Lower lobe of right lung (tissue), 2 donors: ENCODE data around the gene MKKS. TPM values are rescaled to one million over a fixed set of nuclear protein-coding genes. Genes with fewer than 3 reads are reported as not detected.

Experiments
- ATAC-seq, 2 donors: fragments of 200-7000 bp; cut with Tn5 transposase; one replicate each; pipeline ENCODE4 v1.9.1; 2020 to 2022; ENCODE audit warnings: mild to moderate bottlenecking in 2 of 2, moderate library complexity in 2 of 2
- DNase-seq: peaks from one replicate; pipeline ENCODE4 v3.0.0-alpha.2; 2020
- H3K27ac ChIP-seq: fragments of 200-600 bp; one replicate; pipeline ENCODE4 v1.8.0; 2022
- H3K27me3 ChIP-seq: fragments of 200-600 bp; one replicate; pipeline ENCODE4 v1.8.0; 2022; ENCODE audit warnings: low read depth
- H3K36me3 ChIP-seq: fragments of 200-600 bp; one replicate; pipeline ENCODE4 v1.8.0; 2022; ENCODE audit warnings: mild to moderate bottlenecking
- H3K4me1 ChIP-seq: fragments of 200-600 bp; one replicate; pipeline ENCODE4 v1.8.0; 2022
- H3K4me3 ChIP-seq: fragments of 200-600 bp; one replicate; pipeline ENCODE4 v1.8.0; 2022; ENCODE audit warnings: mild to moderate bottlenecking
- H3K9me3 ChIP-seq: fragments of 200-600 bp; one replicate; pipeline ENCODE4 v1.8.0; 2022
- CTCF ChIP-seq: fragments of 200-600 bp; IDR thresholded peaks from one replicate; pipeline ENCODE4 v1.8.0; 2022; ENCODE audit warnings: antibody characterized with exemption, mild to moderate bottlenecking
- intact Hi-C: fragments of 100-400 bp; cut with DNase I; formaldehyde crosslinking; loops from one replicate; pipeline ENCODE4 v1.11.0; 2022
- total RNA-seq: library from RNA; stranded (reverse); fragmentation: NEBNext Ultra II Directional; extraction: Animal tissue kit (Norgen Biotek cat#: 25700); gene quantifications from one replicate; pipeline ENCODE4 v1.2.1, GENCODE V29; 2021
- donor health status: DM: no; HTN: yes; CAD: no; lungs with severe emphysema.

The MKKS gene
- total RNA-seq, 1 donor from 2014 or later: 16.8 TPM

DNA sequence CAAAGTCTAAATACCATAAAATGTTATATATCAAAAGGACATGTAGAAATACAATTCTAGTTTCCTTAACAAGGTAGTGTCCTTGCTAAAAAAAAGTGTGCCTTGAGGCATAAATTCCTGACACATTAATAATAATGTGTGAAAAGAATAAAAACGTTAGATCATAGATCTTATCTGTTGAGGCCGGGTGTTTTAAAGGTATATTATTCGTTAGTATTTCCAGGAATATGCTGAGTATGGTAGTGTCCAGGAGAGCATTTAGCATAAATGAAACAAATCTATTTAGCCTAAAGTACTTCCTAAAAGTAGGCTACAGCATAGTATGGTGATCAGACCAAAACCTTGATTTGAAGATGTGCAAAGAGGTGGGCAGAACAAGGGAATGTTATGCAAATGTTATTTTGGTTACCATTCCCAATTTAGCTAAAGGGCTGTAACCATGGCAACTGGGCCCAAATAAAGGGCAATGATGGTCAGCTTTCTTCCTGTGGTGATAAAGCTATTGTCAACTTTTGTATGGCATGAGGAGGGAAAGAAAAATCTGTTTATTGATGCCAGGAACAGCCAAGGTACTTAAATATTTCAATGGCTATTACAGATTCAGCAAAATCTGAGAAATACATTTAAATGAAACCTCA, 18.9 kb downstream of the MKKS start:
- intact Hi-C loops: no loop called here
- no peaks in the 10 kb centered on the region for H3K27me3 ChIP-seq
- DNase-seq (no peak), ATAC-seq (no peak)
- no peak overlapping the region for H3K4me3 ChIP-seq
- no peak overlapping the region for H3K27ac ChIP-seq
- no peaks in the 10 kb centered on the region for H3K9me3 ChIP-seq
- peaks cover 34% of the 10 kb centered on the region for H3K36me3 ChIP-seq
- H3K4me1 ChIP-seq: peaks cover 14% of the 10 kb centered on the region
- no peak for TF ChIP-seq CTCF

DNA sequence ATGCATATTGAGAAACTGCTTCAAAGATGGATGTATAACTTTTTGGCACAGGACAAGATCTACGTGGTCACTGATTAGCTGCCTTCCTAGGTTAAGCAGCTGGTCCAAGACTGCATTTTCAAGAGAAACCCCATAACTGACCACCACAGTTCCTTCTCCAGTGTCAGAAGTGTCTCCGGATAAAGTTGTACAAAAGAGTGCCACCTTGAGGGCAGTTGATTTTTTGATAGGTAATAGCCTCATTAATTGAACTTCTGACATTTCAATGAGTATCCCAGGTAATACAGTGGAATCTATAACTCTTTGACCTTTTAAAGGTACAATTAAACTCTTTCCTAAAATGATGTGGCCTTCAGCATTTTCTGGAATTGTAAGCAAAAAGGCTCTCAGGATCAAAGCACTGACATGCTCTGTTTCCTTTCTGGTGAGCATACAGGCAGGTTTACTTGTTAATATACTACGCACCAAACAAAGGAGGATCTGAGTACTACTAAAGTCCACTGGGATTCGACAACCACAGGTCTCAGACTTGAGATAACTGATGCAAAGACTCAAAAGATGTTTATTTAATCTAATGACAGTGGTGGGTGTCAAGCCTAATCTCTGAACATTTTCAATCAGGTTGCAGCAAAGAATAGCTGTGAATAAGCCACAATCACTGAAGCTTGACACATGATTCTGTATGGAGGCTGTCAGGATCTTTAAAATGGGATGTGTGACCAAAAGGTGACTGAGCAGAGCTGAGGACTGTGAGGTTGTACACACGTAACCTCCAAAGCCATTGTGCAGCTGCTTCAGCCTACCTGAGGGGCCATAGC, 21.2 kb downstream of the MKKS start:
- no peaks in the 10 kb centered on the region for H3K9me3 ChIP-seq
- peaks cover 9% of the 10 kb centered on the region for H3K4me1 ChIP-seq
- no peaks in the 10 kb centered on the region for H3K27me3 ChIP-seq
- H3K27ac ChIP-seq: no peak overlapping the region
- H3K36me3 ChIP-seq: peaks cover 31% of the 10 kb centered on the region
- intact Hi-C loops: no loop called here
- H3K4me3 ChIP-seq: no peak overlapping the region
- ATAC-seq: no peak
- DNase-seq: no peak
- TF ChIP-seq CTCF: no peak

DNA sequence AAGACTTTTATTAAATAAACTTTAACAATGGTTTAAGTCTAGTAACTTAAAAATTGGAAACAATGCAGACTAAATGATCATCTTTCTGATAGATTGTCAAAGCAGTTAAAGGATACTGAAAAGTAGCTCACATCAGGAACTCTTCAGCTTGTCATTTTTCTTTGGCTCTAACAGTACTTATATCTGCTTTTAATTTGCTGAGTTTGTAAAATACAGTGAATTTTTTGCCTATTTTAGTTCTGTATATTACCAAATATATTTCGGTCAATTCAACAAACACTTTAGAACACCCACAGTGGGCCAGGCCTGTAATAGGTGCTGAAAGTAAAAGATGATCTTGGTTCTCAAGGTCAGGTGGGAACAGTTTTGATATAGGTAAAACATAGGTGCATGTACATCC, 22.3 kb downstream of the MKKS start:
- intact Hi-C loops: no loop called here
- H3K9me3 ChIP-seq: no peaks in the 10 kb centered on the region
- DNase-seq (no peak), ATAC-seq (no peak)
- H3K4me1 ChIP-seq: peaks cover 8% of the 10 kb centered on the region
- H3K27ac ChIP-seq: no peak overlapping the region
- no peak for TF ChIP-seq CTCF
- H3K27me3 ChIP-seq: no peaks in the 10 kb centered on the region
- H3K4me3 ChIP-seq: no peak overlapping the region
- peaks cover 33% of the 10 kb centered on the region for H3K36me3 ChIP-seq

GRCh38 chr20:10408108-10408813, 25.8 kb downstream of the MKKS start:
- no peak for ATAC-seq
- Histone ChIP-seq H3K4me1 (no peaks in the 10 kb centered on the region), H3K36me3 (peaks cover 49% of the 10 kb centered on the region), H3K4me3 (no peak overlapping the region), H3K27me3 (no peaks in the 10 kb centered on the region), H3K9me3 (no peaks in the 10 kb centered on the region), H3K27ac (no peak overlapping the region)
- intact Hi-C loops: no loop called here
- TF ChIP-seq CTCF: no peak
- no peak for DNase-seq

DNA sequence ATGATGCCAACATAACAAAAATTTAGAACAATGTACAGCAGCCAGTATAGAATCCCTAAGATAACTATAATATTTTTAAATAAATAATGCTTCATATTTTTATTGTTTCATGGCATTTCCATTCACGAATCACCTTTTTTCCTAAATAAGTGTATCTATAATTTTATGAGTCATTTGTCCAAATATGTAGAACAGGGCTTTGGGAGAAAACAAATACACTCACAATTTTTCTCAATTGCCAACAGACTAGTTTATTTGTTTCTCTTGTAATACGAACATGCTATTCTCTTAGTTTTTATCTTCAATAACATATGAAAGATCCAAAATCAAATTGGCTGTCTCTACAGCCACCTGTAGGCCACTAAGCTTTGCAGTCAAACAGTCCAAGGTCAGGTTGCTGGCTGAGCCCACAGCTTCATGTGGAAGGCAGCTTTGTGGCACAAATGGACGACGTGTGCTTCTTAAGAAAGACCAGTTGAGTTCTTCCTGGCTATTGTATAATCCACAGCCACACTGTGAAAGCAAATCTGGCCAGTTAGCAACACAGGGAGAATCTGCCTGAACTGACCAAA, 29.0 kb downstream of the MKKS start:
- no peak overlapping the region for H3K4me3 ChIP-seq
- H3K4me1 ChIP-seq: no peaks in the 10 kb centered on the region
- H3K9me3 ChIP-seq: no peaks in the 10 kb centered on the region
- no peak for DNase-seq
- no peaks in the 10 kb centered on the region for H3K27me3 ChIP-seq
- ATAC-seq: no peak
- intact Hi-C loops: no loop called here
- peaks cover 39% of the 10 kb centered on the region for H3K36me3 ChIP-seq
- TF ChIP-seq CTCF: no peak
- no peak overlapping the region for H3K27ac ChIP-seq
